Chondrocyte (in vitro differentiated cells): Measurements from ENCODE around the gene XXYLT1. TPM values are rescaled to one million over a fixed set of nuclear protein-coding genes. Genes with fewer than 3 reads are reported as not detected.

ENCODE experiments used
- DNase-seq: peaks from one replicate; pipeline ENCODE4 v3.0.0; 2021; ENCODE audit warnings: mixed read lengths, low spot score
- H3K27ac Mint-ChIP-seq: one replicate; pipeline ENCODE4 v1.8.0; 2021; ENCODE audit warnings: mild to moderate bottlenecking, moderate library complexity, mixed read lengths; ENCODE audit not compliant: unreplicated experiment
- H3K27me3 Mint-ChIP-seq: 2 replicates; pipeline ENCODE4 v1.8.0; 2021; ENCODE audit warnings: low read depth, mixed read lengths
- H3K36me3 Mint-ChIP-seq: 2 replicates; pipeline ENCODE4 v1.8.0; 2021; ENCODE audit warnings: low read depth, mixed read lengths
- H3K4me1 Mint-ChIP-seq: 2 replicates; pipeline ENCODE4 v1.8.0; 2021; ENCODE audit warnings: low read depth, mild to moderate bottlenecking, mixed read lengths
- H3K4me3 Mint-ChIP-seq: one replicate; pipeline ENCODE4 v1.8.0; 2021; ENCODE audit warnings: mild to moderate bottlenecking, moderate library complexity, mixed read lengths; ENCODE audit not compliant: unreplicated experiment
- H3K9me3 Mint-ChIP-seq: 2 replicates; pipeline ENCODE4 v1.8.0; 2021; ENCODE audit warnings: low read depth, mixed read lengths
- total RNA-seq: library from RNA; stranded (reverse); gene quantifications from 3 replicates; pipeline ENCODE4 v1.2.1, GENCODE V29; 2021
- TF ChIP-seq, protein P1 (sequence below): fragments of 200-600 bp; sonication (generic); IDR thresholded peaks from 2 replicates; pipeline ENCODE4 v1.5.0; 2021; ENCODE audit warnings: antibody characterized with exemption, mild to moderate bottlenecking, moderate library complexity

The XXYLT1 gene
- total RNA-seq, 1 donor from 2014 or later: 32.7 TPM

DNA sequence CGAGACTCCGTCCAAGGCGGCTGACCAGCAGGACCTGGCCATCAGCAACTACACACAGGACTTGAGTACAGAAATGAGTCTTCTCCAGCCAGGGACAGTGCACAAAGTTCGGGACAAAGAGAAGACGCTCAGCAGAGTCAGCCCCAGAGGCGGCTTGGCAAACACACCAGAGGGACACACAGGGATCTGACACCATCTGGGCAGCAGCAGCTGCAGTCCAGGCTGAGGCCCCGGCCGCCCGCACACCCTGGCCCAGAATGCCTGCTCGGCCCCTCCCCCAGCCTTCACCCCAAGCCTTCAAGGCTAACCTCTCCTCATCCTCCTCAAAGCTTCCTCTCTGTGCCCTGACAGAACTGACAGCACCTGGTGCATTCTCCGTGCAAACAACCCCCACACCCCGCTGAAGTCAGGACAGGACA is 61.1 kb downstream of the XXYLT1 start:
- no peak for DNase-seq
- Mint-ChIP-seq H3K9me3 (peaks cover 2% of the 10 kb centered on the region), H3K4me3 (peak overlapping the region; percentile 62), H3K4me1 (peaks cover 64% of the 10 kb centered on the region), H3K27me3 (no peaks in the 10 kb centered on the region), H3K36me3 (no peaks in the 10 kb centered on the region), H3K27ac (peak overlapping the region; percentile 99)
- TF ChIP-seq, protein P1, sequence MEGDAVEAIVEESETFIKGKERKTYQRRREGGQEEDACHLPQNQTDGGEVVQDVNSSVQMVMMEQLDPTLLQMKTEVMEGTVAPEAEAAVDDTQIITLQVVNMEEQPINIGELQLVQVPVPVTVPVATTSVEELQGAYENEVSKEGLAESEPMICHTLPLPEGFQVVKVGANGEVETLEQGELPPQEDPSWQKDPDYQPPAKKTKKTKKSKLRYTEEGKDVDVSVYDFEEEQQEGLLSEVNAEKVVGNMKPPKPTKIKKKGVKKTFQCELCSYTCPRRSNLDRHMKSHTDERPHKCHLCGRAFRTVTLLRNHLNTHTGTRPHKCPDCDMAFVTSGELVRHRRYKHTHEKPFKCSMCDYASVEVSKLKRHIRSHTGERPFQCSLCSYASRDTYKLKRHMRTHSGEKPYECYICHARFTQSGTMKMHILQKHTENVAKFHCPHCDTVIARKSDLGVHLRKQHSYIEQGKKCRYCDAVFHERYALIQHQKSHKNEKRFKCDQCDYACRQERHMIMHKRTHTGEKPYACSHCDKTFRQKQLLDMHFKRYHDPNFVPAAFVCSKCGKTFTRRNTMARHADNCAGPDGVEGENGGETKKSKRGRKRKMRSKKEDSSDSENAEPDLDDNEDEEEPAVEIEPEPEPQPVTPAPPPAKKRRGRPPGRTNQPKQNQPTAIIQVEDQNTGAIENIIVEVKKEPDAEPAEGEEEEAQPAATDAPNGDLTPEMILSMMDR: no peak

DNA sequence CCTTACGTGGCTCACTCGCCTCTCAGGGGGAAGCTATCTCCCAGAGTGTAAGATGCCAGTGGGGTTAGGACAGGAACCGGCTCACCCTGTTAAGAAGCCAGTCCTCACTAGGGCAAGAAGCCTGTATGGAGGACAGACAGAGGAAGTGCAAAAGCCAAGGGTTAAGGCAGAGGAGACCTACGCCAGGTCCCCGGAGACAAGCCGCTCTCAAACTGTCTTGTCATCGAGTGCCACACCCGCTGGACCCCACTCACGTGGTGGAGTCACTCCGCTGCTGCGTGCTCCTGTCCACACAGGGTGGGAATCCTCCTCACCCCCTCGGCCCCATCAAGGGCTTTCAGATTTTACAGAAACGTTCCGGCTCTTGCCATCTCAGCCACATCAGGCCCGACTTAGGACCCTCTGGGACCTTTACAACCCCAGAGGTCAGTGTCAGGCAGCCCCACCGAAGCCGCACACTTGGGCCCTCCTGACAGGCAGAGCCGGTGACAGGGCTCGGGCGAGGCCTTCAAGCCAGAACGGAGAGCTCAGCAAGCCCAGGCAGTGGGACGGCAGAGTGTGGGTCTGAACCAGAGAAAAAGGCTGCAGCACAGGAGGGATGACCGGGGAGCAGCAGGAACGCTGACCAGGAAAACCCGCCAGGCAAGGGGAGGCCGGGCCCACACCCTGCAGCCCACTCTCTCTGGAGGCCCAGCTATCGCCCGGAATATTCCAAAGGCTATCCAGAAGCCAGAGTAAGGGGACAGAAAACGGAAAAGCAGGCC is 61.7 kb downstream of the XXYLT1 start:
- peaks cover 70% of the 10 kb centered on the region for H3K4me1 Mint-ChIP-seq
- peak overlapping the region; percentile 62 for H3K4me3 Mint-ChIP-seq
- peak overlapping the region; percentile 99 for H3K27ac Mint-ChIP-seq
- no peaks in the 10 kb centered on the region for H3K36me3 Mint-ChIP-seq
- H3K27me3 Mint-ChIP-seq: no peaks in the 10 kb centered on the region
- peaks cover 2% of the 10 kb centered on the region for H3K9me3 Mint-ChIP-seq
- no peak for DNase-seq
- TF ChIP-seq, protein P1: no peak

DNA sequence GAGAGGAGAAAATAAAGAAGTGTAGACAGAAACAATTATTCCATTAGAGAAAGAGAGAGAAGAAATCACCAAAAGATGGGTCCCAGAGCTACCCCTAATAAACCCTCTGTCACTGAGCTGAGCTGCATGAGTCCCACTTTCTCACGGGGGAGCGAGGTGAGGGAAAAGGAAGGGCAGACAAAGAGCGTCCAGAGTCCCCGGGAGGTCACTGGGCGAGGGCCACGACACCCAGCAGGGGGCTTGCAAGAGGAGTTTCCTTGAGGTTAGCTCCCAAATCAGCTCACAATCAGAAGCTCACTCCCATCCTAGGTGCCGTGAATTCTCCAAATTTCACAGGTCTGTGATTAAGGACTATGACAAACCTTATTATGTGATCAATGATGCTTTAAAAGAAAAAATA is 62.3 kb downstream of the XXYLT1 start:
- Mint-ChIP-seq H3K36me3 (no peaks in the 10 kb centered on the region), H3K4me1 (peaks cover 76% of the 10 kb centered on the region), H3K27me3 (no peaks in the 10 kb centered on the region), H3K27ac (peak overlapping the region; percentile 99), H3K9me3 (peaks cover 2% of the 10 kb centered on the region), H3K4me3 (peak overlapping the region; percentile 20)
- no peak for DNase-seq
- TF ChIP-seq, protein P1: no peak

DNA sequence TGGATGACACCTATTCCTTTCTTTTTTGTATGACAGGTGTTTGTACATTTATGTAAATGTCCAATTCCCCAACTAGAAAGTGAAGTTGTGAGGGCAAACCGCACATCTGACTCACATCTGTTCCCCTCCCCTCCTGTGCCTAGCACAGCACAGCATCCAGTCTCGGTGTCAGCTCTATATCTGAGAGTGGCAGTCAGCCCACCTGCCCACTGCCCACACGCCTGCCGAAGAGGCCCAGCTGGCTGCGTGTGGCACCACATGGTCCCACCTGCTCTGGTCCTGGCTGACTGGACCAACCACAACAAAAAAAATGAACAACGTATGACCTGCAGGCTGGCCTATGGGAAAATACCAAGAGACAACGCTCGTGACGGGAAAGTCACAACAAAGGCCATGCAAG is 62.8 kb downstream of the XXYLT1 start:
- Mint-ChIP-seq H3K27ac (peak overlapping the region; percentile 99), H3K4me1 (peaks cover 81% of the 10 kb centered on the region), H3K36me3 (no peaks in the 10 kb centered on the region), H3K4me3 (peak overlapping the region; percentile 20), H3K9me3 (peaks cover 2% of the 10 kb centered on the region), H3K27me3 (no peaks in the 10 kb centered on the region)
- TF ChIP-seq, protein P1: no peak
- no peak for DNase-seq

DNA sequence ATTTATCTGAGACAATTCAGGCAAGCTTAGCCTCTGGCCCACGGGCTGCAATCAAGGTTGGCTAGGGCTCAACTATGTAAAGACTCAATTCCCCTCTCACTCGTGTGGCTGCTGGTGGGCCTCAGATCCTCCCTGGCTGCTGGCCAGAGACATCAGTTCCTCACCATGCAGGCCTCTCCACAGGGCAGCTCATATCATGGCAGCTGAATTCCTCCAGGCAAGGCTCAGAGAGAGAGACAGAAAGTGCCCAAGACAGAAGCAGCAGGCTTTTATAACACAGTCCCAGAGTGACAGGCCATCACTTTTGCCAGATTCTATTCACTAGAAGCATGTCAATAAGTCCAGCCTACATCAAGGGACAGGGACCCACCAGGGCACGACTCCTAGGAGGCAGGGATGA is 63.2 kb downstream of the XXYLT1 start:
- Mint-ChIP-seq H3K9me3 (peaks cover 2% of the 10 kb centered on the region), H3K36me3 (no peaks in the 10 kb centered on the region), H3K4me3 (no peak overlapping the region), H3K27me3 (no peaks in the 10 kb centered on the region), H3K4me1 (peaks cover 84% of the 10 kb centered on the region), H3K27ac (peak overlapping the region; percentile 80)
- DNase-seq: no peak
- TF ChIP-seq, protein P1: no peak
